Endothelial cell (in vitro differentiated cells): ENCODE results near the gene FOS. TPM values are rescaled to one million over a fixed set of nuclear protein-coding genes. Genes with fewer than 3 reads are reported as not detected.
A peak's percentile ranks its signal among the peaks of the same experiment; 100 is the strongest.

ENCODE experiments used
- DNase-seq: peaks from one replicate; pipeline ENCODE4 v3.0.0; 2021; ENCODE audit warnings: low spot score
- H3K27ac Mint-ChIP-seq: one replicate; pipeline ENCODE4 v1.8.0; 2021; ENCODE audit warnings: mixed read lengths, inconsistent platforms; ENCODE audit not compliant: unreplicated experiment
- H3K27me3 Mint-ChIP-seq: one replicate; pipeline ENCODE4 v1.8.0; 2021; ENCODE audit warnings: mild to moderate bottlenecking, moderate library complexity, mixed read lengths, inconsistent platforms; ENCODE audit not compliant: unreplicated experiment
- H3K36me3 Mint-ChIP-seq: one replicate; pipeline ENCODE4 v1.8.0; 2021; ENCODE audit warnings: mild to moderate bottlenecking, low read depth, mixed read lengths, inconsistent platforms; ENCODE audit not compliant: unreplicated experiment
- H3K4me1 Mint-ChIP-seq: one replicate; pipeline ENCODE4 v1.8.0; 2021; ENCODE audit warnings: mild to moderate bottlenecking, mixed read lengths, inconsistent platforms; ENCODE audit not compliant: unreplicated experiment
- H3K4me3 Mint-ChIP-seq: one replicate; pipeline ENCODE4 v1.8.0; 2021; ENCODE audit warnings: mild to moderate bottlenecking, mixed read lengths, inconsistent platforms; ENCODE audit not compliant: unreplicated experiment
- H3K9me3 Mint-ChIP-seq: one replicate; pipeline ENCODE4 v1.8.0; 2021; ENCODE audit warnings: mixed read lengths, inconsistent platforms; ENCODE audit not compliant: unreplicated experiment
- CTCF ChIP-seq: fragments of 200-600 bp; sonication (generic); IDR thresholded peaks from one replicate; pipeline ENCODE4 v1.5.0; 2021; ENCODE audit warnings: antibody characterized with exemption; ENCODE audit not compliant: unreplicated experiment
- total RNA-seq: library from RNA; stranded (reverse); fragmentation: NEBNext Ultra II Directional; extraction: Animal tissue kit (Norgen Biotek cat#: 25700); gene quantifications from one replicate; pipeline ENCODE4 v1.2.1, GENCODE V29; 2021; ENCODE audit not compliant: unreplicated experiment

FOS gene
- total RNA-seq, 1 donor from 2014 or later: 41.5 TPM

GRCh38 chr14:75292101-75292563 lies 13.5 kb downstream of the FOS start:
- Mint-ChIP-seq H3K4me3 (no peak overlapping the region), H3K27ac (no peak overlapping the region), H3K27me3 (peaks cover 7% of the 10 kb centered on the region), H3K4me1 (peaks cover 21% of the 10 kb centered on the region), H3K36me3 (no peaks in the 10 kb centered on the region), H3K9me3 (no peaks in the 10 kb centered on the region)
- no peak for TF ChIP-seq CTCF
- DNase-seq: no peak

- no peak for TF ChIP-seq CTCF
- H3K4me1 Mint-ChIP-seq: peaks cover 17% of the 10 kb centered on the region
- H3K27ac Mint-ChIP-seq: peak overlapping the region; percentile 98
- H3K4me3 Mint-ChIP-seq: peak overlapping the region; percentile 87
- no peak for DNase-seq
- H3K36me3 Mint-ChIP-seq: no peaks in the 10 kb centered on the region
- H3K9me3 Mint-ChIP-seq: no peaks in the 10 kb centered on the region
- peaks cover 9% of the 10 kb centered on the region for H3K27me3 Mint-ChIP-seq
Observed at GRCh38 chr14:75292886-75293285, 14.3 kb downstream of the FOS start.

GRCh38 chr14:75293920-75294648 lies 15.5 kb downstream of the FOS start:
- H3K9me3 Mint-ChIP-seq: no peaks in the 10 kb centered on the region
- no peak for TF ChIP-seq CTCF
- H3K27me3 Mint-ChIP-seq: peaks cover 9% of the 10 kb centered on the region
- peaks cover 17% of the 10 kb centered on the region for H3K4me1 Mint-ChIP-seq
- no peaks in the 10 kb centered on the region for H3K36me3 Mint-ChIP-seq
- peak overlapping the region; percentile 98 for H3K27ac Mint-ChIP-seq
- H3K4me3 Mint-ChIP-seq: peak overlapping the region; percentile 90
- DNase-seq: peak; percentile 98

- DNase-seq: no peak
- no peak for TF ChIP-seq CTCF
- H3K36me3 Mint-ChIP-seq: no peaks in the 10 kb centered on the region
- peak overlapping the region; percentile 90 for H3K4me3 Mint-ChIP-seq
- peaks cover 17% of the 10 kb centered on the region for H3K4me1 Mint-ChIP-seq
- peaks cover 9% of the 10 kb centered on the region for H3K27me3 Mint-ChIP-seq
- peak overlapping the region; percentile 90 for H3K27ac Mint-ChIP-seq
- H3K9me3 Mint-ChIP-seq: no peaks in the 10 kb centered on the region
Observed at GRCh38 chr14:75294649-75295033, 16.0 kb downstream of the FOS start.

- peaks cover 9% of the 10 kb centered on the region for H3K27me3 Mint-ChIP-seq
- H3K9me3 Mint-ChIP-seq: no peaks in the 10 kb centered on the region
- DNase-seq: peak; percentile 45
- no peaks in the 10 kb centered on the region for H3K36me3 Mint-ChIP-seq
- peak overlapping the region; percentile 90 for H3K4me3 Mint-ChIP-seq
- no peak for TF ChIP-seq CTCF
- peaks cover 17% of the 10 kb centered on the region for H3K4me1 Mint-ChIP-seq
- H3K27ac Mint-ChIP-seq: peak overlapping the region; percentile 90
Observed at GRCh38 chr14:75295061-75295461, 16.4 kb downstream of the FOS start.
